ENCODE data around the gene LIMS2. TPM values are rescaled to one million over a fixed set of nuclear protein-coding genes. Genes with fewer than 3 reads are reported as not detected.

LIMS2 gene
- total and polyA plus RNA-seq, 2 donors = 18.7 to 346 TPM

- DNase-seq (ENCODE audit: extremely low spot score) = no peak
- Histone ChIP-seq H3K27ac (ENCODE audit: low read depth) (no peak overlapping the region), H3K36me3 (ENCODE audit: insufficient read depth) (no peaks in the 10 kb centered on the region), H3K4me1 (ENCODE audit: insufficient read depth) (no peaks in the 10 kb centered on the region), H3K4me3 (ENCODE audit: low read depth, low read length) (no peak overlapping the region)
- 86% methylated on average over 17 of the region's 17 CpGs for WGBS
Observed at GRCh38 chr2:127597046-127597983, 78.0 kb downstream of the LIMS2 start.

- H3K27ac ChIP-seq (ENCODE audit: low read depth) = no peak overlapping the region
- H3K4me1 ChIP-seq (ENCODE audit: insufficient read depth) = no peaks in the 10 kb centered on the region
- H3K4me3 ChIP-seq (ENCODE audit: low read depth, low read length) = no peak overlapping the region
- WGBS = 96% methylated on average over 14 of the region's 14 CpGs
- DNase-seq (ENCODE audit: extremely low spot score) = no peak
- H3K36me3 ChIP-seq (ENCODE audit: insufficient read depth) = no peaks in the 10 kb centered on the region
Observed at GRCh38 chr2:127596311-127597045, 78.9 kb downstream of the LIMS2 start.

GRCh38 chr2:127594116-127594591 is 81.2 kb downstream of the LIMS2 start:
- no peak overlapping the region for H3K27ac ChIP-seq (ENCODE audit: low read depth)
- H3K4me1 ChIP-seq (ENCODE audit: insufficient read depth) = no peaks in the 10 kb centered on the region
- 90% methylated on average over 10 of the region's 10 CpGs for WGBS
- DNase-seq (ENCODE audit: extremely low spot score) = no peak
- no peaks in the 10 kb centered on the region for H3K36me3 ChIP-seq (ENCODE audit: insufficient read depth)
- no peak overlapping the region for H3K4me3 ChIP-seq (ENCODE audit: low read depth, low read length)

GRCh38 chr2:127593228-127594115 is 81.9 kb downstream of the LIMS2 start:
- Histone ChIP-seq H3K4me3 (ENCODE audit: low read depth, low read length) (no peak overlapping the region), H3K36me3 (ENCODE audit: insufficient read depth) (no peaks in the 10 kb centered on the region), H3K4me1 (ENCODE audit: insufficient read depth) (no peaks in the 10 kb centered on the region), H3K27ac (ENCODE audit: low read depth) (no peak overlapping the region)
- 87% methylated on average over 27 of the region's 27 CpGs for WGBS
- DNase-seq (ENCODE audit: extremely low spot score) = no peak

GRCh38 chr2:127592761-127593227 is 82.5 kb downstream of the LIMS2 start:
- DNase-seq (ENCODE audit: extremely low spot score) = no peak
- 95% methylated on average over 37 of the region's 37 CpGs for WGBS
- no peaks in the 10 kb centered on the region for H3K4me1 ChIP-seq (ENCODE audit: insufficient read depth)

GRCh38 chr2:127591221-127591923 is 84.0 kb downstream of the LIMS2 start:
- no peak for DNase-seq (ENCODE audit: extremely low spot score)
- WGBS = 50% methylated on average over 10 of the region's 10 CpGs
- no peak overlapping the region for H3K27ac ChIP-seq (ENCODE audit: low read depth)
- H3K36me3 ChIP-seq (ENCODE audit: insufficient read depth) = no peaks in the 10 kb centered on the region
- no peaks in the 10 kb centered on the region for H3K4me1 ChIP-seq (ENCODE audit: insufficient read depth)
- no peak overlapping the region for H3K4me3 ChIP-seq (ENCODE audit: low read depth, low read length)

More at GRCh38 chr2:127592761-127593227, 82.5 kb downstream of the LIMS2 start:
- no peak overlapping the region for H3K4me3 ChIP-seq (ENCODE audit: low read depth, low read length)
- H3K27ac ChIP-seq (ENCODE audit: low read depth) = no peak overlapping the region
- H3K36me3 ChIP-seq (ENCODE audit: insufficient read depth) = no peaks in the 10 kb centered on the region

- no peak for DNase-seq (ENCODE audit: extremely low spot score)
- Histone ChIP-seq H3K4me1 (ENCODE audit: insufficient read depth) (no peaks in the 10 kb centered on the region), H3K4me3 (ENCODE audit: low read depth, low read length) (no peak overlapping the region), H3K27ac (ENCODE audit: low read depth) (no peak overlapping the region), H3K36me3 (ENCODE audit: insufficient read depth) (no peaks in the 10 kb centered on the region)
- 91% methylated on average over 8 of the region's 8 CpGs for WGBS
Observed at GRCh38 chr2:127590386-127591190, 84.7 kb downstream of the LIMS2 start.

- Histone ChIP-seq H3K4me1 (ENCODE audit: insufficient read depth) (no peaks in the 10 kb centered on the region), H3K36me3 (ENCODE audit: insufficient read depth) (no peaks in the 10 kb centered on the region), H3K4me3 (ENCODE audit: low read depth, low read length) (no peak overlapping the region), H3K27ac (ENCODE audit: low read depth) (no peak overlapping the region)
- WGBS = 90% methylated on average over 5 of the region's 5 CpGs
- DNase-seq (ENCODE audit: extremely low spot score) = no peak
Observed at GRCh38 chr2:127589841-127590240, 85.5 kb downstream of the LIMS2 start.

- no peak overlapping the region for H3K27ac ChIP-seq (ENCODE audit: low read depth)
- no peaks in the 10 kb centered on the region for H3K4me1 ChIP-seq (ENCODE audit: insufficient read depth)
- no peaks in the 10 kb centered on the region for H3K36me3 ChIP-seq (ENCODE audit: insufficient read depth)
- H3K4me3 ChIP-seq (ENCODE audit: low read depth, low read length) = no peak overlapping the region
- 88% methylated on average over 3 of the region's 3 CpGs for WGBS
- no peak for DNase-seq (ENCODE audit: extremely low spot score)
Observed at GRCh38 chr2:127589358-127589757, 86.0 kb downstream of the LIMS2 start.

Measured in urinary bladder (tissue), 4 donors.